Germinal center (tissue), 1 donor: ENCODE results near the gene LMCD1.

ENCODE experiments used
- DNase-seq: peaks from one replicate; pipeline ENCODE4 v3.0.0; 2012; ENCODE audit warnings: mixed read lengths, low spot score

LMCD1 gene

GRCh38 chr3:8584661-8585060 is 83.0 kb downstream of the LMCD1 start:
- DNase-seq, result no peak

- no peak for DNase-seq
Measured at GRCh38 chr3:8589880-8590556, 88.4 kb downstream of the LMCD1 start.

- DNase-seq, result no peak
Measured at GRCh38 chr3:8593021-8593827, 91.6 kb downstream of the LMCD1 start.

- no peak for DNase-seq
Measured at GRCh38 chr3:8595252-8595651, 93.6 kb downstream of the LMCD1 start.

- DNase-seq, result no peak
Measured at GRCh38 chr3:8595695-8596115, 94.1 kb downstream of the LMCD1 start.

GRCh38 chr3:8596321-8597218 is 94.9 kb downstream of the LMCD1 start:
- no peak for DNase-seq

- DNase-seq, result no peak
Measured at GRCh38 chr3:8597219-8597853, 95.7 kb downstream of the LMCD1 start.

GRCh38 chr3:8599146-8599545 is 97.5 kb downstream of the LMCD1 start:
- no peak for DNase-seq

- DNase-seq, result no peak
Measured at GRCh38 chr3:8600457-8600856, 98.8 kb downstream of the LMCD1 start.

- no peak for DNase-seq
Measured at GRCh38 chr3:8603115-8603710, 101.6 kb downstream of the LMCD1 start.

GRCh38 chr3:8604006-8604405 is 102.4 kb downstream of the LMCD1 start:
- DNase-seq, result no peak

GRCh38 chr3:8604988-8605387 is 103.4 kb downstream of the LMCD1 start:
- DNase-seq, result no peak

GRCh38 chr3:8606701-8607231 is 105.1 kb downstream of the LMCD1 start:
- no peak for DNase-seq

- DNase-seq, result no peak
Measured at GRCh38 chr3:8607234-8608040, 105.8 kb downstream of the LMCD1 start.

GRCh38 chr3:8608041-8608790 is 106.6 kb downstream of the LMCD1 start:
- DNase-seq, result no peak

- DNase-seq, result no peak
Measured at GRCh38 chr3:8608791-8609467, 107.3 kb downstream of the LMCD1 start.

GRCh38 chr3:8610951-8611350 is 109.3 kb downstream of the LMCD1 start:
- DNase-seq, result no peak

GRCh38 chr3:8617921-8618320 is 116.3 kb downstream of the LMCD1 start:
- no peak for DNase-seq

- no peak for DNase-seq
Measured at GRCh38 chr3:8618950-8619349, 117.3 kb downstream of the LMCD1 start.
